Nephron (organoid): ENCODE results near the gene POC1B.

Experiments
- H3K27ac Mint-ChIP-seq, 3 experiments: 2 replicates each; pipeline ENCODE4 v1.8.0; 2020; ENCODE audit warnings: mixed read lengths in 3 of 3, mild to moderate bottlenecking in 2 of 3, moderate library complexity in 1 of 3
- H3K27me3 Mint-ChIP-seq: 2 replicates; pipeline ENCODE4 v1.8.0; 2021; ENCODE audit warnings: low read depth, mild to moderate bottlenecking, moderate library complexity, mixed read lengths
- H3K36me3 Mint-ChIP-seq: 2 replicates; pipeline ENCODE4 v1.8.0; 2020; ENCODE audit warnings: low read depth, mixed read lengths
- H3K4me1 Mint-ChIP-seq: 2 replicates; pipeline ENCODE4 v1.8.0; 2020; ENCODE audit warnings: mixed read lengths
- H3K4me3 Mint-ChIP-seq, 3 experiments: 2 replicates each; pipeline ENCODE4 v1.8.0; 2020; ENCODE audit warnings: mild to moderate bottlenecking in 3 of 3, mixed read lengths in 3 of 3, moderate library complexity in 2 of 3
- H3K9me3 Mint-ChIP-seq: 2 replicates; pipeline ENCODE4 v1.8.0; 2020; ENCODE audit warnings: mixed read lengths
- CTCF ChIP-seq, 3 experiments: fragments of 200-600 bp; sonication (generic); IDR thresholded peaks; one replicate each; pipeline ENCODE4 v1.5.0; 2021; ENCODE audit warnings: antibody characterized with exemption in 3 of 3; ENCODE audit not compliant: unreplicated experiment in 3 of 3

POC1B gene

GRCh38 chr12:89390802-89391673 is 134.8 kb downstream of the POC1B start:
- Mint-ChIP-seq H3K4me3 (peak overlapping the region in 1 of 3 experiments; percentile 7), H3K9me3 (no peaks in the 10 kb centered on the region), H3K36me3 (no peaks in the 10 kb centered on the region), H3K27me3 (no peaks in the 10 kb centered on the region), H3K27ac (peak overlapping the region; percentile 34 to 72 (median 44)), H3K4me1 (peaks cover 22% of the 10 kb centered on the region)
- no peak for TF ChIP-seq CTCF (IDR thresholded peaks at IDR 0.05; ENCODE audit: unreplicated experiment in 3 of 3)

- H3K4me3 Mint-ChIP-seq, result no peak overlapping the region
- H3K27ac Mint-ChIP-seq, result peak overlapping the region; percentile 34 to 72 (median 44)
- no peaks in the 10 kb centered on the region for H3K9me3 Mint-ChIP-seq
- no peaks in the 10 kb centered on the region for H3K36me3 Mint-ChIP-seq
- no peak for TF ChIP-seq CTCF (IDR thresholded peaks at IDR 0.05; ENCODE audit: unreplicated experiment in 3 of 3)
- no peaks in the 10 kb centered on the region for H3K27me3 Mint-ChIP-seq
- peaks cover 28% of the 10 kb centered on the region for H3K4me1 Mint-ChIP-seq
These were observed 135.8 kb downstream of the POC1B start for GRCh38 chr12:89389755-89390661.

- Mint-ChIP-seq H3K27ac (peak overlapping the region; percentile 47 to 78 (median 77)), H3K9me3 (no peaks in the 10 kb centered on the region), H3K27me3 (no peaks in the 10 kb centered on the region), H3K4me1 (peaks cover 50% of the 10 kb centered on the region), H3K4me3 (no peak overlapping the region), H3K36me3 (no peaks in the 10 kb centered on the region)
- TF ChIP-seq CTCF (IDR thresholded peaks at IDR 0.05; ENCODE audit: unreplicated experiment in 3 of 3), result no peak
These were observed 139.7 kb downstream of the POC1B start for GRCh38 chr12:89386138-89386537.

- peak overlapping the region; percentile 62 to 89 (median 83) for H3K27ac Mint-ChIP-seq
- H3K27me3 Mint-ChIP-seq, result no peaks in the 10 kb centered on the region
- peaks cover 40% of the 10 kb centered on the region for H3K4me1 Mint-ChIP-seq
- no peaks in the 10 kb centered on the region for H3K9me3 Mint-ChIP-seq
- H3K36me3 Mint-ChIP-seq, result no peaks in the 10 kb centered on the region
- no peak overlapping the region for H3K4me3 Mint-ChIP-seq
- no peak for TF ChIP-seq CTCF (IDR thresholded peaks at IDR 0.05; ENCODE audit: unreplicated experiment in 3 of 3)
These were observed 141.0 kb downstream of the POC1B start for GRCh38 chr12:89384807-89385206.

GRCh38 chr12:89384050-89384758 is 141.6 kb downstream of the POC1B start:
- Mint-ChIP-seq H3K4me1 (peaks cover 40% of the 10 kb centered on the region), H3K27ac (peak overlapping the region; percentile 62 to 89 (median 83)), H3K9me3 (no peaks in the 10 kb centered on the region), H3K4me3 (no peak overlapping the region), H3K27me3 (no peaks in the 10 kb centered on the region), H3K36me3 (no peaks in the 10 kb centered on the region)
- no peak for TF ChIP-seq CTCF (IDR thresholded peaks at IDR 0.05; ENCODE audit: unreplicated experiment in 3 of 3)
